A549 (cell line): ENCODE results near the gene PDHB.

Experiments
- CEBPB ChIP-seq, 2 experiments: fragments of >200 bp in 1 of 2; sonication (Bioruptor Twin) in 1 of 2; formaldehyde crosslinking in 1 of 2; IDR thresholded peaks; 2 replicates each; pipeline ENCODE4 v1.6.1; 2012 to 2016
- CTCF ChIP-seq: fragments of >200 bp; sonication (Bioruptor Twin); formaldehyde crosslinking; IDR thresholded peaks from 3 replicates; pipeline ENCODE4 v1.5.1; 2016
- MAFK ChIP-seq: fragments of 450-650 bp; IDR thresholded peaks from 2 replicates; pipeline ENCODE4 v1.6.1; 2014; ENCODE audit not compliant: partially characterized antibody
- MAX ChIP-seq: IDR thresholded peaks from 2 replicates; pipeline ENCODE4 v1.6.1; 2012
- MAZ ChIP-seq: fragments of 150-350 bp; IDR thresholded peaks from 2 replicates; pipeline ENCODE4 v1.6.1; 2014; ENCODE audit warnings: antibody characterized with exemption, low read depth, low read length, borderline replicate concordance
- POLR2AphosphoS2 ChIP-seq: conservative IDR thresholded peaks from 2 replicates; pipeline ENCODE4 v1.6.1; 2012; ENCODE audit warnings: low read length, improper control_type of control experiment, inconsistent platforms
- SMC3 ChIP-seq: fragments of >200 bp; sonication (Bioruptor Twin); formaldehyde crosslinking; IDR thresholded peaks from 3 replicates; pipeline ENCODE4 v1.6.1; 2018; ENCODE audit warnings: inconsistent platforms

- TF ChIP-seq SMC3, result no peak
- TF ChIP-seq MAX, result no peak
- TF ChIP-seq CTCF, result no peak
- no peak for TF ChIP-seq MAZ
- TF ChIP-seq CEBPB (IDR thresholded peaks at IDR 0.05), result no peak
- no peak for TF ChIP-seq POLR2AphosphoS2
- TF ChIP-seq MAFK, result no peak
Observed at GRCh38 chr3:58424613-58425012, 9.0 kb downstream of the PDHB start.
